Gastrocnemius medialis (tissue), 4 donors: Measurements from ENCODE around the gene MAML3. TPM values are rescaled to one million over a fixed set of nuclear protein-coding genes. Genes with fewer than 3 reads are reported as not detected.

Experiments used
- ATAC-seq, 2 donors: fragments of 150-250 bp; one replicate each; pipeline ENCODE4 v1.9.1; 2016
- DNase-seq, 2 donors: peaks; one replicate each; pipeline ENCODE4 v3.0.0-alpha.2; 2019
- H3K27ac ChIP-seq, 4 donors: fragments of 200-600 bp; sonication (generic); 1 replicate in 1 of 4; 2 replicates in 3 of 4; pipeline ENCODE4 v1.5.1; 2016 to 2018; ENCODE audit warnings: mild to moderate bottlenecking in 2 of 4, moderate library complexity in 1 of 4
- H3K27me3 ChIP-seq, 3 donors: fragments of 200-600 bp; sonication (generic) in 2 of 3; 1 replicate in 1 of 3; 2 replicates in 2 of 3; pipeline versions ENCODE4 v1.5.1 to v1.6.0; 2016 to 2019; ENCODE audit warnings: mild to moderate bottlenecking in 1 of 3, moderate library complexity in 1 of 3
- H3K36me3 ChIP-seq, 2 donors: fragments of 200-600 bp; sonication (generic) in 1 of 2; one replicate each; pipeline ENCODE4 v1.5.1; 2017 to 2018
- H3K4me1 ChIP-seq, 2 donors: fragments of 200-600 bp; sonication (generic) in 1 of 2; one replicate each; pipeline ENCODE4 v1.5.1; 2016 to 2017; ENCODE audit warnings: mild to moderate bottlenecking in 2 of 2
- H3K4me3 ChIP-seq, 4 donors: fragments of 200-600 bp; sonication (generic) in 3 of 4; 1 replicate in 1 of 4; 2 replicates in 3 of 4; pipeline ENCODE4 v1.5.1; 2016 to 2019; ENCODE audit warnings: mild to moderate bottlenecking in 2 of 4
- H3K9me3 ChIP-seq, 3 donors: fragments of 200-600 bp; sonication (generic) in 2 of 3; 1 replicate in 1 of 3; 2 replicates in 2 of 3; pipeline ENCODE4 v1.5.1; 2016 to 2019
- CTCF ChIP-seq, 5 experiments: fragments of 450-650 bp in 3 of 5; fragments of 200-600 bp in 2 of 5; sonication (generic) in 2 of 5; IDR thresholded peaks in 4 of 5; conservative IDR thresholded peaks in 1 of 5; 1 replicate in 4 of 5; 2 replicates in 1 of 5; pipeline ENCODE4 v1.5.1; 2016 to 2019; ENCODE audit warnings: antibody characterized with exemption in 5 of 5, mild to moderate bottlenecking in 3 of 5, moderate library complexity in 3 of 5
- POLR2A ChIP-seq, 2 donors: fragments of 450-650 bp; IDR thresholded peaks; one replicate each; pipeline ENCODE4 v1.6.1; 2017; ENCODE audit warnings: antibody characterized with exemption in 2 of 2, mild to moderate bottlenecking in 2 of 2, moderate library complexity in 2 of 2
- in situ Hi-C, 4 donors: fragments of 200-750 bp; cut with MboI; loops; one replicate each; pipeline versions ENCODE4 v1.15.0 to v1.8.0; 2017; ENCODE audit warnings: low sequenced_read_pairs in 4 of 4
- intact Hi-C: fragments of 100-400 bp; cut with DNase I; formaldehyde crosslinking; loops from one replicate; pipeline ENCODE4 v1.15.1; 2023; ENCODE audit warnings: low total_unique reads
- total RNA-seq, 4 donors: library from RNA; depleted of rRNA; stranded (reverse); fragments of >200 nt; gene quantifications; one replicate each; pipeline versions ENCODE4 v1.1.0 to v1.2.3, GENCODE V29; 2016

Gene MAML3
- total RNA-seq, 4 donors from 2014 or later: 0.98 to 1.5 (median 1.4) TPM

GRCh38 chr4:139826426-139826825 is 327.6 kb downstream of the MAML3 start:
- in situ Hi-C loops: no loop called here
- H3K27me3 ChIP-seq: no peaks in the 10 kb centered on the region
- TF ChIP-seq POLR2A (IDR thresholded peaks at IDR 0.05) (no peak), CTCF (IDR thresholded peaks at IDR 0.05 in 4 of 5, conservative IDR thresholded peaks at IDR 0.05 in 1 of 5) (no peak)
- H3K36me3 ChIP-seq: no peaks in the 10 kb centered on the region
- peaks cover 15 to 16% of the 10 kb centered on the region in 2 donors for H3K4me1 ChIP-seq
- DNase-seq (no peak), ATAC-seq (no peak)
- no peak overlapping the region for H3K4me3 ChIP-seq
- intact Hi-C loops: no loop called here
- H3K9me3 ChIP-seq: no peaks in the 10 kb centered on the region
- no peak overlapping the region for H3K27ac ChIP-seq

GRCh38 chr4:139825523-139826014 is 328.4 kb downstream of the MAML3 start:
- TF ChIP-seq POLR2A (IDR thresholded peaks at IDR 0.05): no peak
- no peak for TF ChIP-seq CTCF (IDR thresholded peaks at IDR 0.05 in 4 of 5, conservative IDR thresholded peaks at IDR 0.05 in 1 of 5)
- intact Hi-C loops (no loop called here), in situ Hi-C loops (no loop called here)
- Histone ChIP-seq H3K27ac (peak overlapping the region in 1 of 4 donors; percentile 13), H3K4me1 (peaks cover 9 to 10% of the 10 kb centered on the region in 2 donors), H3K27me3 (no peaks in the 10 kb centered on the region), H3K9me3 (no peaks in the 10 kb centered on the region), H3K36me3 (no peaks in the 10 kb centered on the region), H3K4me3 (no peak overlapping the region)
- no peak for DNase-seq
- ATAC-seq: peak; percentile 82 to 92

GRCh38 chr4:139824882-139825522 is 329.0 kb downstream of the MAML3 start:
- peak overlapping the region in 1 of 4 donors; percentile 13 for H3K27ac ChIP-seq
- ATAC-seq: no peak
- H3K27me3 ChIP-seq: no peaks in the 10 kb centered on the region
- H3K36me3 ChIP-seq: no peaks in the 10 kb centered on the region
- intact Hi-C loops: no loop called here
- in situ Hi-C loops: no loop called here
- H3K4me3 ChIP-seq: no peak overlapping the region
- no peaks in the 10 kb centered on the region for H3K9me3 ChIP-seq
- peaks cover 9 to 10% of the 10 kb centered on the region in 2 donors for H3K4me1 ChIP-seq
- DNase-seq: no peak
- TF ChIP-seq CTCF (IDR thresholded peaks at IDR 0.05 in 4 of 5, conservative IDR thresholded peaks at IDR 0.05 in 1 of 5) (no peak), POLR2A (IDR thresholded peaks at IDR 0.05) (no peak)

- intact Hi-C loops (no loop called here), in situ Hi-C loops (no loop called here)
- no peaks in the 10 kb centered on the region for H3K36me3 ChIP-seq
- ATAC-seq (no peak), DNase-seq (no peak)
- no peak for TF ChIP-seq CTCF (IDR thresholded peaks at IDR 0.05 in 4 of 5, conservative IDR thresholded peaks at IDR 0.05 in 1 of 5)
- no peak for TF ChIP-seq POLR2A (IDR thresholded peaks at IDR 0.05)
- peaks cover 9 to 12% of the 10 kb centered on the region in 2 donors for H3K4me1 ChIP-seq
- H3K4me3 ChIP-seq: no peak overlapping the region
- H3K27ac ChIP-seq: no peak overlapping the region
- H3K9me3 ChIP-seq: no peaks in the 10 kb centered on the region
- H3K27me3 ChIP-seq: no peaks in the 10 kb centered on the region
Observed at GRCh38 chr4:139823746-139824145, 330.2 kb downstream of the MAML3 start.
